HG03159 (cell line): Measurements from ENCODE around the gene SLC6A12.

Source experiments
- ATAC-seq: cut with Tn5 transposase; IDR thresholded peaks from one replicate; pipeline ENCODE4 v1.9.1; 2021; ENCODE audit warnings: mild to moderate bottlenecking, moderate library complexity; ENCODE audit not compliant: unreplicated experiment

The SLC6A12 gene

DNA sequence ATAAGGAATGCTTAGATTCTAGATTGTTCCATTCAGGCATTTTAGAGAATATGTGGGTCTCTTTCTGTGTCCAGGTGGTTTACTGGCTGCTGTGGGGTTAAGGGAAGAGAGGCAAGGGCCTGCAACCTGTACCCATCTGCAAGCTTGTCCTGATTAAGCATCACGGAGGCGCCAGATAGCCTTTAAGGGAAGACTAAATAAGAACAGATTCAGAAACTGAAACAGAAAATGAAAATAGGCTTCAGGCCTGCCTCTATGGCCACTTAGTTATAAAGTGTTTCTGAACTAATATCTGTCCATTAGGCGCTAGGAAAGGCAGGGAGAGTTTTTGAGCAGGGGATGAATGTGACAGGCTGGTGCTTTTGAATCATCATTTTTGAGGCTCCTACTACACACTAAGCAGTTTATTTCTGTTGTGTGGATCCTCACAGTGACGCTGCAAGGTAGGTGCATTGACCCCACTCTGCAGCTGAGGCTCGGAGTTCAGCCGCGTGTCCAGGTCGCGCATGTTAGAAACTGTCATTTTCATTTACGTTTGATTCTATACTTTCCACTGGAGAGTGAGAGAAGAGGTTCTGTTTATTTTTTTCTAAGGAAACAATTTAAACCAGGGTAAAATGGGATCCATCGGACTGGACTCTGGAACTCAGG lies 47.4 kb downstream of the SLC6A12 start:
- ATAC-seq, result no peak

DNA sequence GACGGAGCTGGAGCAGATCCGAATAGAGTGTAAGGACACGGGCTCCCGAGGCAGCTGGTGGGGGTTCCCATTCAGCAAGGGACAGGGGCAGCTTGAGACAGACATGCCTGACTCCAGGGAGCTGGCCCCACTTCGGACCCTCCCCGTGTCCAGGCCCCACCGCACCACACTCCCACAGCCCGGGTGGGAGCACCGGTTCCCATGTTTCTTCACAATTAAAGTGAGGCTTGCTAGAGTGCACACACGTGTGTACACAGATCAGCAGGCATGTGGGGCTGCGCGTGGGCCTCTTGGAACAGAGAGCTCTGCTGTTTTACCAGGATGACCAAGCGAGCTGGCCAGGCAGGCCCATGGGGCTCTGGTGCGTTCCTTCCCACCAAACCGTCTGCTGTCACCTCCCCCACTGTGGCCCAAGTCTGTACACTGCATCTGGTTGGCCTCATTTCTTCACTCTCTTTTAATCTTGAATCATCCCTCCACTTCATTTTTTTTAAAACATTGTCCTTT lies 48.0 kb downstream of the SLC6A12 start:
- no peak for ATAC-seq

DNA sequence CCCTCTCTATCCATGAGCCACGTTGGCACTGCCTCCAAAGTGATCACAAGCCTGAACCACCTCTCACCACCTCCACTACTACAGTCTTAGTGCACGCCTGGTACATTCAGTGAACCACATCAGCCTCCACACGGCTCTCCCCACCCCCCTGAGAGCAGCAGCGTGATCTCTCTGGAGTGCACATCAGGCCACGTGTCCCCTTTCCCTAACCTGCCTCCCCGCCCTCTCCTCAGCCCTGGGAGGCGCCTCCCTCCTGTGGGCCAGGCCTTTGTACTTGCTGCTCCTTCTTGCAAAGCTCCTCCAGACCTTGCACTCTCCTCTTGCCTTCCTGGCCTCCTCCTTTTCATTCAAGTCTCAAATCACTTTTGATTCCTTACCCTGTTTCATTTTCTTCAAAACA lies 49.8 kb downstream of the SLC6A12 start:
- no peak for ATAC-seq

DNA sequence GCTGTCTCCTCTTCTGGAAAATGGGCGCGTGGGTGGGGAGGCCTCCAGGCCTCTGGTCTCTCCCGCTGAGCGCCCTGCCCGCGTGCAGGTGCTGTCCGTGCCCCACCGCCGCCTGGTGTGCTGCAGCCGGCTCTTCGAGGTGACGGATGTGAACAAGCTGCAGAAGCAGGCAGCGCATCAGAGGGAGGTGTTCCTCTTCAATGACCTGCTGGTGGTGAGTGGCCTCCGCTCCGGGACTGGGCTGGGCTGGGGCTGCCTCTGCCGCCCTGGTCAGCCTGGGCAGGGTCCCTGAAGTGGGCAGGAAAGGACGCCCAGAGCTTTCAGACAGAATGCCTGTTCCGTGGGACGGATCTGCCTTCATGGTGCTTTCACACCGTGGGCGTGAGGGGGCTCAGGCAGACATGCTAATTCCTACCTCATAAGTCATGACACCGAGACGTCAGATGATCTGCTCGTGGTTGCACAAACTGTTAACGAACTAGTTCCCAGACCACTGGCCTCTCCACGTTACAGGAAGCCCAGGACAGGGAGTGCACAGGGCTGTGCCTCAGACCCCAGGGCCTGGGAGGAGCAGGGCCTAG lies 50.5 kb downstream of the SLC6A12 start:
- ATAC-seq, result no peak

DNA sequence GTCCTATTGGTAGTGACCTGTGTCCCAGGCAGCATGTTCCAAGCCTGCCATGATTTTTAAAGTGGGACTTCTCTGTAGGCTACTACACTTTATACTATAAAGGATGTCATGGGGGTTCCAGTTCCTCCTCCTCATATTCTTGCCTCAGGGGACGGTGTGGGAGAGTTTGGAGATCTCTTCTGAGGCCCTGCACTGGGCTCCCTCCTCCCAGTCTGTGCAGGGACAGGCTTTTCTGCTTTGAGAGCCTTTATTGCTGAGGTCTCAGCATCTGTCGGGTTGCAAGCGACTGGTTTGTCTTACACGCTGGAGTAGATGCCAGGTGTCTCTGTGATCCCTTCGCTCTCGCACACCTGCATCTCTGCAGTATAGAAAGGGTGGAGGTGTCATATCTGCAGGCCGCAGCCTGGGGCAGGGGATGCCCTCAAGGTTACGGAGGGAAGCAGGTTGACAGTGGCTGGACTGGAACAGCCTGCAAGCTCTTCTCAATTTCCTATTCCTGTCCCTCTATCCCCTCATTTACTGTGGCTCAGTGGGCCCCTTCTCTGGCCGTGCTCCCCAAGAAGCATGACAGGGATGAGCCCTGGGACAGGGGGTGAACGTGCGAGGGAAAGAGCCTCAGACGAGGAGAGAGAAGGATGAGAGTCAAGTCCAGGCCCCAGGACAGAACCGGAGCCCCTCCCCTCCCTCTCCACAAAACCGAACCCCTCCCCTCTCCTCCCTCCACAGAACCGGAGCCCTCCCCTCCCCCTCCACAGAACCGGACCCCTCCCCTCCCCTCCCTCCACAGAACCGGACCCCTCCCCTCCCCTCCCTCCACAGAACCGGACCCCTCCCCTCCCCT lies 51.3 kb downstream of the SLC6A12 start:
- no peak for ATAC-seq

DNA sequence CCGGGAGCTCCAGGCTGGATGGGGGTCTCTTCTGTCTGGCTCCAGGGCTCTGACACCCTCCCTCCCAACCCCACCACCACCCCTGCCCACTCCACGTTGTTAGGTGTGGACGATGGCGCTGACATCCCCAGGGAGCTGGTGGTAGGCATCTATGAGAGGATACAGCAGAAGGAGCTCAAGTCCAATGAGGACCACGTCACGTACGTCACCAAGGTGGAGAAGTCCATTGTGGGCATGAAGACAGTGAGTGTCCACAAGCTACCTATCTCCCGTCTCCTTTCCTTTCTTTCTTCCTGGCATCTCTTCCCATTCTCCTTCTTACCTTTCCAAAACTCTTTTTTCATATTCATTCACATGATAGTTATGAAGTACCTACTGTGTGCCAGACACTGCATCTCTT lies 52.1 kb downstream of the SLC6A12 start:
- no peak for ATAC-seq

DNA sequence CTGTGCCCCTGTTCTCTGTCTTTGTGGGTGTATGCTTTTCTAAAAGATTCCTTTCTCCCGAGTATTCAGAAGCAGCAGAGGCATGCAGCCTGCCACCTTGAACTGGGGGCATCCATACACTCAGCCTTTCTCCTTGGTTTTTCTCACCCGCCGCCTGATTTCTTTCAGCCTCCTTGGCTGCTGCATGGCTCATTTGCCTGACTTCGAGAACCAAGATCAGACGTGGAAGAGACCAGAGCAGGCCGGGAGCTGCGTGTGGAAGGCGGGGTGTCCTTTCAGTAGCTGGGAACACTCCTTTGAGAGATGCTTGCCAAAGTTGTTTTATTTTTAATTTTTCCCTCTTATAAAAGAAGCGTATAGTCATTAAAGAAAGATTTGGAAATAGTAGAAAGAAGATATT lies 53.1 kb downstream of the SLC6A12 start:
- no peak for ATAC-seq

DNA sequence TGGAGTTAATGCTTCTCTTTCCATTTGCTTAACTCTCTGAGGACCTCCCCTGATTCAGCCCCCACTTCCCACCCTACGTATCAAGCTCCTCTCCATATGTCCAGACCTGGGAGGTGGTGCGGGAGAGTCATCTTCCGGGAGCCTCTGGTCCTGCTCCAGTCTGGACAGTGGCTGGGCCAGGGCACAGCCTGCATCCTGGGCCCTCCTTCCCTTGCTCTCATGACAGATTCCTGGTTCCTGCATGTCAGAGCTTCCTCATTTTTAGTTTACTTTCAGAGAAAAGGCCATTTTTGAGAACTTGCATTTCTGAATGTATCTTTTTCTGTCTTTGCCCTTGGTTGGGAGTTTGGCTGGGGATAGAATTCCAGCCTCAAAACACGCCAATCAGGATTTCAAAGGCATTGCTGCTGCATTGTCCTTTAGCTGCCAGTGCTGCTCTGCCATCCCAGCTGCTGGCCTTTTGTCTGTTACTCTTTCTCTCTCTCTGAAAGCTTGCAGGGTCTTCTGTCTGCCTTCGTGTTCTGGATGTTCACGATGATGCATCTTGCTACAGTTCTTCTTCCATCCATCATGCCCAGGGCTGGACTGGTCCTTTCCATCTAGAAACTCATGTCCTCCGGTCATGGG lies 54.7 kb downstream of the SLC6A12 start:
- ATAC-seq, result no peak

DNA sequence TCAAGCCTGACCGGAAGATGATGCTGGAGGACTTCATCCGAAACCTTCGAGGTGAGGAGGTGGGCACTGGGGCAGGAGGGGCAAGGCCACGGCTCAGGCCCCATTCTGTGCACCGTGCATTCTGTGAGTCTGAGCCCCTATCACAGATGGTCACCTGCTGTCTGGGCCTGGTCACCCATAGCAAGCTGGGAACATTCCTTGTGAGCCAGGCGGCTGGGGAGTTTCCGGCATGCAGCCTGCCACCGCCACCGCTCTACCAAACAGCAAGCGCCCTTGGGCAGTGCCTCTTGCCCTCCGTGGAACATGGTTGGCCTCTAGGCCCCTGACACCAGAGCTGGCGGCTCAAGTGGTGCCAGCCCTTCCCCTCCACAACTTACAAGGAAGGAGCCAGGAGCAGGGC lies 56.3 kb downstream of the SLC6A12 start:
- no peak for ATAC-seq

DNA sequence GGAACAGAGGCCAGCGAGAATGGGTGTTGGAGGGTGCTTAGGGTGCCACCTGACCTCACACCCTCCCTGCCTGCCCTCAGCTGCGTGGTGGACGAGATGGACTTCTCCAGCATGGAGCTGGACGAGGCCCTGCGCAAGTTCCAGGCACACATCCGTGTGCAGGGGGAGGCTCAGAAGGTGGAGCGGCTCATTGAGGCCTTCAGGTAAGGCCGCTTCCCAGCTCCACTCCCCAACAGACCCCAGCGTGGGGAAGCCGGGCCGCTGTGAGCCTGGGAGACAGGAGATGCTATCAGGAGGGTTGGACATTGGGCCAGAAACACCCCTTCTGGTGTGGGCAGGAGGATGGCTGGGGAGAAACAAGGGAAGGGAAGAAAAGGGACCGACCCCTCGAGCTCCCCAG lies 57.0 kb downstream of the SLC6A12 start:
- ATAC-seq, result no peak

DNA sequence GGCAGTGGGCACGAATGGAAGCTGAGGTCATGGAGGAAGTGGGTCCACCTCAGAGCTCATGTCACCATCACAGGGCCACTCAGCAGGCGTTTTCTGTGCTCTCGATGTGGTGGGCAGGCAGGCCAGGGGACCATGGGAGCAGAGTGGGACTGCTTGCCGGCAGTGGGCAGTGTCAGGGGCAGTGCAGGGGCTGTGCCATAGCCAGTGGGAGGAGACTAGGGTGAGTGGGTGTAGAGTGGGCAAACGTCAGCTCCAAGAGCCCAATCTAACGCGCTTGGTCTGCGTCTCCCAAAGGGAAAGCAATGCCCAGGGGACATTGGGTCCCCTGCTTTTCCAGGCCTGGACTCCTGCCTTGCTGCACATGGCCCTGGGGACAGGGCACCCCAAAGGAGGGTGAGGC lies 58.3 kb downstream of the SLC6A12 start:
- no peak for ATAC-seq

DNA sequence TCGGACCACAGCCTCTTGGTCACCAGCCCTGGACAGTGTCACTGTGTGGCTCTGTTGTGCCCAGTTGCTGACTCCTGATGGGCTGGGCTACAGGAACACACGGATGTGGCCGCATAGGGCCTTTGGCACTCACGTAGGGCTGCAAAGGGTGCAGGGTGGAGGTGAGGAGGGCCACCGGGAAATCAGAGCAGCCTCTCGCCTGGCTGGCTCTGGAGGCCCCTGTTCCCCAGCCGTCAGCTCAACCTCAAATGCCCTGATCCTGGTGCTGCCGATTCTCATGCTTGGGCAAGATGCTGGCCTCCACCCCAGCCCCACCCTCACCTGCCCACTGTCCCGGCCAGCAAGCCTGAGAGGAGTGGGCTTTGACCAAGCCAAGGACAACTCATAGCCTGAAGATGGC lies 59.0 kb downstream of the SLC6A12 start:
- ATAC-seq, result no peak

DNA sequence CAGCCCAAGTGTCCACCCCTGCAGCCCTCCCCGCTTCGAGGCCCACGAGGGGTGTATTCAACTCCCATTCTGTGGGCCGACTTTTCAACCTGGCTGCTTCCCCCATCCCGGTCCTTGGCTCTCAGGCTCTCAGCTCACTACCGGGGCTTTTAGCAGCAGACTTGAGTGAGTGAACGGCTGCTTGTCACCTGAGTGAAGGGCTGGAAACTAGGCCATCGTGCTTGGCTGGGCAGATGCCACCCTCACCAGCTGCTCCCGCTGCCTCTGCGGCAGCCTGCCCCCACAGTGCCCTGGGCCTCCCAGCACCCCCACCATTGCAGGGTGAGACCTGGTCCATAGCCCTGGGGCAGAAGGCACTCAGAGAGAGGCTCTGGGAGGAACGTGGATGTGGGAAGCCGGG lies 59.9 kb downstream of the SLC6A12 start:
- ATAC-seq, result no peak

DNA sequence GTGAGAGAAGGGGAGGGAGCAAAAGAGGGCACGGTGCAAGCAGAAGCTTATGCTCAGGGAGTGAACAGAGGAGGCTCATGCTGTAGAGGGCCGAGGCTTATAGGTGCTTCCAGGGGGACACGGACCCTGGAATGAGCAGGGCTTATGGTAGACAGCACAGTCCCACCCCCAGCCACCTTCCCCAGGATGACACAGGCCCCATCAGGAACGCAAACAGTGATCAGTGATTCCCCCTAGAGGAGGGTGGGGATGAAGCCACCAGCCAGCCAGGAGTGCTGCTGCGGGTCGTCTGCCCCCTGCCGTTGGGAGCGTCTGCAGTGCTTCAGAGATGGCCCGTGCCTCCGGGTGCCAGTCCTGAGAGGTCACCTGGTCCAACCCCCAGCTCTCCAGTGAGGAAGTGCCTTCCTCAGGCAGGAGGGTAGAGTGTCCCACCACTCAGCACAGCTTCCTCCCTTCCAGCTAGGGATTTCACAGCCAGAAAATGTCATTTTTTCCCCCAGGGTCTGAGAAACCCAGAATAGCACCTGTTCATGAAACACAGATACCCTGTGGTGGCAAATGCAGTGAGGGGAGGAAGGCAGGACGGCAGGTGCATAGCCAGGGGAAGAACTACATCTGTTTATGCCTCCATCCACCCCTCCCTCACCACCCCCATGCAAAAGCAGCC lies 60.7 kb downstream of the SLC6A12 start:
- ATAC-seq, result no peak

DNA sequence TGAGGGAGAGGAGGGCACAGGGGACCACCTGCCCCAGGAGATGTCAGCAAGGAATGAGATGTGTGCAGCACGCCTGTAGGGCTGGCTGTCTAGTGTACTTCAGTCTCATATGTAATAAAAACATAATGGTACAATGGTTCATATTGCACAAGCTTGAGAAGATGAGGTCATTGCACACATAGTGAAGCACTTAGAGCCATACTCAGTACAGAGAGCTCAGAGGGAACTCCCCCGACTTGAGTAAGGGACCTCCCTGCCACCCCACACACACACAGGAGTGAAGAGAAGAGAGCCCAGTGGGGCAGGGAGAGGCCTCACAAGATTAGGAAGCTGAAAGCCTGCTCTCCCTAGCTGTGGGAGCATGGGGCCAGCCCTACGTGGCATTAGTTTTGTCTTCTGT lies 61.5 kb downstream of the SLC6A12 start:
- no peak for ATAC-seq

DNA sequence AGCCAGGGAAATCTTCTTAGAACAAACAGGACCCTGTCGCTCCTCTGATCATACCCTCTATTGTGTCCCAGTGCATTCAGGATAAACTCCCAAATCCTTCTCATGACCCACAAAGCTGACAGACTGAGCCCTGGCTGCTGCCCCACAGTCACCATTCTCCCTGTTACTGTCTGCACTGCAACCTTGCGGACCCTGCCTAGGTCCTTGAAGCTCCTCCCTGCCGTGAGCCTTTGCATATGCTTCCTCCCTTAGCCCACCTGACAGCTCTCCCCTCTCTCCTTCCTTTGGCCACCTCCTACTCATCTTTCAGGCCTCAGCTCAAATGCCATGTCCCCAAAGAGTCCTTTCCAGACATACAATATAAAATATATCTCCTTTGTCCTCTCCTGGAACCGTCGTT lies 62.4 kb downstream of the SLC6A12 start:
- ATAC-seq, result no peak

DNA sequence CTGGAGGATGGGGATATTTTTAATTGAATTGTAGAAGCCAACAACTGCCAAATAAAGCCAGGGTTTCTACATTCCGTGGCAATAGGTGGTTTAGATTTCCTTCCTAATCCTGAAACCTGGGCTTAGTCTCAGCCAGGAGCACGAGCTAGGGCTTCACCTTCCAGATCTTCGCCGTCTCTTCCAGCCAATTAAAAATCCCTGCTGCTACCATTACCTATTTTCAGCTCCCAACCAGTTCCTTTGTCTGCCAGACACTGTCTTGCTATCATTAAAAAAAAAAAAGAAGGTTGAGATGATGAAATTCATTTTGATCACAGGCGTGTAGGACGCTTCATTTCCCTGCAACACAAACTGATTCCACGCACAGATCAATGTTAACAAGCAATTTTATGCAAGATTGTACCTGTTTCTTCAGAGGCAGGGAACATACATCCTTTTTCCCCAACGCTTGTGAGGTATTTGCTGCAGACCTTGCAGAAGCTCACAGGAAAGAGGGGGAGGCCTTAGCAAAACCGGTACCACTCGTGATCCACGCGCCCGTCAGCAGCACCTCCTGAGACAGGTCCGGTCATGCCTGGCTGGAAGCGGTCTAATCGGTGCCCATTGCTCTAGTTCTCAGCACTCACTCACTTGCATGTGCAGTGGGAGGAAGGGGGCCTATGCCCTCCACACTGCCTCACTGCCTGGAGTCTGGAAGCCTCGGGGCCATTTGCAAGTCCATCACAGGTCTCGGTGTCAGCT lies 65.1 kb downstream of the SLC6A12 start:
- ATAC-seq, result no peak

DNA sequence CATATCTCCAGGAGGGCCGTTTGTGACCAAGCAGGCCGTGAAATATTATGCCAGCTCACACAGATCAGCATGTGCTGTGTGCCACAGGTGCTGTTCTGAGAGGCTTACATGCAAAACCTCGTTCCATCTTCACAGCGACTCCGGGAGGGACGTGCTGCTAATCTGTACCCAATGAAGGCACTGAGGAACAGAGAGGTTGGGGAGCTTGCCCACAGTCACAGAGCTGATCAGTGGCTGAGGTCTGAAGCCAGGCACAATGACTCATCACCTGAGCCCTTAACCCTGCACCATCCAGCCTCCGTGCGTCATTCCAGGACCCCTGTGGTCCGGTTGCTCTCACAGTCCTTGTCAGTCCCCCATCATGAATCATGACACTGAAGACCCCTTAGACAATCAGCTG lies 66.7 kb downstream of the SLC6A12 start:
- no peak for ATAC-seq

DNA sequence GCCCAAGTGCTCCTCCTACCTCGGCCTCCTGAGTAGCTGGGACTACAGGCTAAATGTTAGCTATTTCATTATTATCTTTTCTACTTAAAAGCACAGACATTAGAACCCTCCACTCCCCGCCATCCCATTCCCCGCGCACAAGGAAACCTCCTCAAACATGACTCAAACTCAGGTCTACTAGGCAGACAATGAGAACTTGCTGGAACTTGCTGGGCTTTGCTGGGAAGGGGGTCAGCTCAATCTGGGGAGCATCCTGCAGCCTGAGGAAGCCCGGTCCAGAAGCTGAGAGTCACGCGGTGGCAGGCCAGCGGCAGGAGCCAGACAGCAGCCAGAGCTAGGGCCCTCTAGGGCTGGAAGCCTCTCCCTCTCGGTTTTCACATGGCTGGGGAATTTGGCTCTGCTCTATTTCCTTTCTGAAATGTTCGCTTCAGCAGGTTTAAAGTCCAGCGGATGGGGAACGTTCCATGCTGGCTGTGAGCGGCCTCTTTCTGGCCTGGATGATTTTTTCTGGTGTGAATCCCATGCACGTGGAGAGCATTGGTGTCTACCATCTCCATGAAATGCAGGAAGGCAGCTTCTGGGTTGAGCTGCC lies 68.5 kb downstream of the SLC6A12 start:
- ATAC-seq, result no peak
